ENCODE measurements around the gene NFATC2. TPM values are rescaled to one million over a fixed set of nuclear protein-coding genes. Genes with fewer than 3 reads are reported as not detected.

Gene NFATC2
- total RNA-seq, 1 experiment from 2014 or later: 6.3 TPM

DNA sequence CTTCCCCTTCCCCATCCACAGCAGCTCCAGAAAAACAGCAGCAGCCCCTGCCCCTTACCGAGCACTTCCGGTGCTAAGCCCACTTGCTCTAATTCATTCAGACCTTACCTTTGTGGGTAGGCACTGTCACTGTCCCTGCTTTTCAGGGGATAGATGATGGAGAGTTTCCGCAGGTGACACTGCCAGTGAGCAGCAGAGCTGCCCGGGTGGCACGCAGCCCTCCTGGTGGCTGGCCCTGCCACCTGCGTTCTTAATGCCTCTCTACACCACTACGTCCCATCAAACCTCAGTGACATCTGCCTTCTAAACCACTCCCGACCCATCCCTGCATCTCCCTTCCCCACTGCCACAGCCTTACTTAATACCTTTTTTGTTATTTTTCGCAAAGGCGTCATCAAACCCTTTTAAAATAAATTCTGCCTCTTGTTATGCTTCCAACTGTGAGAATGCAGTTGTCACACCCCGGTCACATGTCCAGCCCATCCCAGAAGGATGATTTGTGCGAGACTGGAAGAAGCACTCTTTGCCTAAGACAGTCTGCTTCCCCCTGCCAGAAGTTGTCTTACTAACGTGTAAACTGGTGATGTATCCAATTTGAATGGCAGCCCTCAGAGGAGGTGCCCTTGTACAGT, 89.7 kb downstream of the NFATC2 start:
- CTCF ChIA-PET: no interaction called here

DNA sequence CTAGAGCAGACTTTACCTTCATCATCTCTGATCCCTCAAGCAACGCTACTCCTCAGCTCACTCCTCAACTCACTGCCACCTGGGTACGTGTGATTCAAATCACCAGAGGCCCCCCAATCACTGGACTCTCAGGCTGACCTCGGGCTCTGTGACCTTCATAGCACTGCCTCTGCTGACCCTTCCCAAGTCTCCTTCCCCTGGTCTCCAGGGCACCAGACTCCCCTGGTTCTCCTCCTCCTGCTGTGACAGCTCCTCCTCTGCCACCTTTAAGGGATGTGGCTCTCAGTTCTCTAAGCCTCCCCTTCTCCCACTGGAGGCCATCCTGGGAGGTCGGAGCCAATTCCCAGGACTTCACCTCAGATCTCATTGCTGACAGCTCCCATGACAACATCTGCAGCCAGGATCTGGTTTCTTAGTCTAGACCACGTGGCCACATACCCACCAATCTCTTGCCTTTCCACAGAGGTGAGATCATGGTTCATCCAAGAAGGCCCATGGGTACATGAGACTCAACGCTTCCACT, 90.4 kb downstream of the NFATC2 start:
- peaks cover 23% of the 10 kb centered on the region for H3K4me1 ChIP-seq (replicated peaks; ENCODE audit: insufficient read depth)
- TF ChIP-seq EZH2 (IDR thresholded peaks at IDR 0.05; ENCODE audit: low read depth): no peak
- TF ChIP-seq, protein P1, sequence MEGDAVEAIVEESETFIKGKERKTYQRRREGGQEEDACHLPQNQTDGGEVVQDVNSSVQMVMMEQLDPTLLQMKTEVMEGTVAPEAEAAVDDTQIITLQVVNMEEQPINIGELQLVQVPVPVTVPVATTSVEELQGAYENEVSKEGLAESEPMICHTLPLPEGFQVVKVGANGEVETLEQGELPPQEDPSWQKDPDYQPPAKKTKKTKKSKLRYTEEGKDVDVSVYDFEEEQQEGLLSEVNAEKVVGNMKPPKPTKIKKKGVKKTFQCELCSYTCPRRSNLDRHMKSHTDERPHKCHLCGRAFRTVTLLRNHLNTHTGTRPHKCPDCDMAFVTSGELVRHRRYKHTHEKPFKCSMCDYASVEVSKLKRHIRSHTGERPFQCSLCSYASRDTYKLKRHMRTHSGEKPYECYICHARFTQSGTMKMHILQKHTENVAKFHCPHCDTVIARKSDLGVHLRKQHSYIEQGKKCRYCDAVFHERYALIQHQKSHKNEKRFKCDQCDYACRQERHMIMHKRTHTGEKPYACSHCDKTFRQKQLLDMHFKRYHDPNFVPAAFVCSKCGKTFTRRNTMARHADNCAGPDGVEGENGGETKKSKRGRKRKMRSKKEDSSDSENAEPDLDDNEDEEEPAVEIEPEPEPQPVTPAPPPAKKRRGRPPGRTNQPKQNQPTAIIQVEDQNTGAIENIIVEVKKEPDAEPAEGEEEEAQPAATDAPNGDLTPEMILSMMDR (conservative IDR thresholded peaks at IDR 0.05): no peak
- H3K27me3 ChIP-seq (ENCODE audit: insufficient read depth, low read depth): no peaks in the 10 kb centered on the region
- BruUV-seq (replicated peaks): no TSS peak
- peaks cover 15% of the 10 kb centered on the region for H3K36me3 ChIP-seq (ENCODE audit: low read depth)
- ChIA-PET CTCF (no interaction called here), POLR2A (ENCODE audit: unreplicated experiment) (no interaction called here)
- intact Hi-C loops (cut with micrococcal nuclease; ENCODE audit: unreplicated experiment): no loop called here
- no peak overlapping the region for H3K4me2 ChIP-seq
- no peaks in the 10 kb centered on the region for H3K9me2 ChIP-seq (ENCODE audit: insufficient read depth)
- no peak for DNase-seq
- peaks cover 26% of the 10 kb centered on the region for H3F3A ChIP-seq (ENCODE audit: insufficient read depth, low read depth)
- no peak overlapping the region for H3K4me3 ChIP-seq
- no peak overlapping the region for H2AFZ ChIP-seq
- no peaks in the 10 kb centered on the region for H3K9me3 ChIP-seq (ENCODE audit: insufficient read depth, low read depth)
- H3K27ac ChIP-seq: no peak overlapping the region
- no peaks in the 10 kb centered on the region for H4K20me1 ChIP-seq (ENCODE audit: insufficient read depth)
- H3K79me2 ChIP-seq (ENCODE audit: low read depth): no peaks in the 10 kb centered on the region

More for the DNA sequence above, 89.7 kb downstream of the NFATC2 start:
- no peaks in the 10 kb centered on the region for H3K9me3 ChIP-seq (ENCODE audit: insufficient read depth, low read depth)
- peaks cover 23% of the 10 kb centered on the region for H3K4me1 ChIP-seq (replicated peaks; ENCODE audit: insufficient read depth)
- TF ChIP-seq EZH2 (IDR thresholded peaks at IDR 0.05; ENCODE audit: low read depth): no peak
- TF ChIP-seq, protein P1 (conservative IDR thresholded peaks at IDR 0.05): no peak
- H3K9me2 ChIP-seq (ENCODE audit: insufficient read depth): no peaks in the 10 kb centered on the region
- no peaks in the 10 kb centered on the region for H3K79me2 ChIP-seq (ENCODE audit: low read depth)
- no peak overlapping the region for H3K4me2 ChIP-seq
- intact Hi-C loops (cut with micrococcal nuclease; ENCODE audit: unreplicated experiment): no loop called here
- H3F3A ChIP-seq (ENCODE audit: insufficient read depth, low read depth): peaks cover 26% of the 10 kb centered on the region
- no peak overlapping the region for H2AFZ ChIP-seq
- no peak overlapping the region for H3K4me3 ChIP-seq
- no TSS peak for BruUV-seq (replicated peaks)
- POLR2A ChIA-PET (ENCODE audit: unreplicated experiment): no interaction called here
- no peaks in the 10 kb centered on the region for H3K27me3 ChIP-seq (ENCODE audit: insufficient read depth, low read depth)
- H3K36me3 ChIP-seq (ENCODE audit: low read depth): peaks cover 15% of the 10 kb centered on the region
- H3K27ac ChIP-seq: no peak overlapping the region
- no peak for DNase-seq
- H4K20me1 ChIP-seq (ENCODE audit: insufficient read depth): no peaks in the 10 kb centered on the region

DNA sequence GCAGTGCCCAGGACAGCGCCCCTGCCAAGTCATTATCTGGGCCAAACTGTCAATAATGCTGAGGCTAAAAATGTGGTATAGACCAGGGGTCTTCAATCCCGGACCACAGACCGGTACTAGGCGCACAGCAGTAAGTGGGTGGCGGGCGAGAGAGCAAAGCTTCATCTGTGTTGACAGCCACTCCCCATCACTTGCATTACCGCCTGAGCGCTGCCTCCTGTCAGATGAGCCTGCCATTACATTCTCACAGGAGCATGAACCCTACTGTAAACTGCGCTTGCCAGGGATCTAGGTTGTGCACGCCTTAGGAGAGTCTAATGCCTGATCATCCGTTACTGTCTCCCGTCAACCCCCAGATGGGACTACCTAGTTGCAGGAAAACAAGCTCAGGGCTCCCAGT, 91.0 kb downstream of the NFATC2 start:
- TF ChIP-seq EZH2 (IDR thresholded peaks at IDR 0.05; ENCODE audit: low read depth): no peak
- TF ChIP-seq, protein P1 (conservative IDR thresholded peaks at IDR 0.05): no peak
- H3F3A ChIP-seq (ENCODE audit: insufficient read depth, low read depth): peaks cover 27% of the 10 kb centered on the region
- no peaks in the 10 kb centered on the region for H3K27me3 ChIP-seq (ENCODE audit: insufficient read depth, low read depth)
- no peak for DNase-seq
- no peak overlapping the region for H3K4me3 ChIP-seq
- ChIA-PET CTCF (no interaction called here), POLR2A (ENCODE audit: unreplicated experiment) (no interaction called here)
- H3K4me2 ChIP-seq: no peak overlapping the region
- H3K79me2 ChIP-seq (ENCODE audit: low read depth): no peaks in the 10 kb centered on the region
- no TSS peak for BruUV-seq (replicated peaks)
- intact Hi-C loops (cut with micrococcal nuclease; ENCODE audit: unreplicated experiment): no loop called here
- peaks cover 15% of the 10 kb centered on the region for H3K36me3 ChIP-seq (ENCODE audit: low read depth)
- no peak overlapping the region for H2AFZ ChIP-seq
- no peak overlapping the region for H3K27ac ChIP-seq
- no peaks in the 10 kb centered on the region for H4K20me1 ChIP-seq (ENCODE audit: insufficient read depth)
- peaks cover 25% of the 10 kb centered on the region for H3K4me1 ChIP-seq (replicated peaks; ENCODE audit: insufficient read depth)
- no peaks in the 10 kb centered on the region for H3K9me3 ChIP-seq (ENCODE audit: insufficient read depth, low read depth)
- H3K9me2 ChIP-seq (ENCODE audit: insufficient read depth): no peaks in the 10 kb centered on the region

Data from PC-9 (cell line).